HG03139 (cell line): Measurements from ENCODE around the gene ACTR3C.
"Not testable (repeated sequence)": the region's sequence is repeated elsewhere in the genome, so short reads cannot be mapped to it uniquely, and the experiment has no call there.

Experiments
- ATAC-seq: cut with Tn5 transposase; IDR thresholded peaks from one replicate; pipeline ENCODE4 v1.9.1; 2021; ENCODE audit not compliant: unreplicated experiment

ACTR3C gene

GRCh38 chr7:150314639-150315239, 8.6 kb downstream of the ACTR3C start:
- no peak for ATAC-seq

- ATAC-seq = no peak
Observed at GRCh38 chr7:150313870-150314269, 9.5 kb downstream of the ACTR3C start.

DNA sequence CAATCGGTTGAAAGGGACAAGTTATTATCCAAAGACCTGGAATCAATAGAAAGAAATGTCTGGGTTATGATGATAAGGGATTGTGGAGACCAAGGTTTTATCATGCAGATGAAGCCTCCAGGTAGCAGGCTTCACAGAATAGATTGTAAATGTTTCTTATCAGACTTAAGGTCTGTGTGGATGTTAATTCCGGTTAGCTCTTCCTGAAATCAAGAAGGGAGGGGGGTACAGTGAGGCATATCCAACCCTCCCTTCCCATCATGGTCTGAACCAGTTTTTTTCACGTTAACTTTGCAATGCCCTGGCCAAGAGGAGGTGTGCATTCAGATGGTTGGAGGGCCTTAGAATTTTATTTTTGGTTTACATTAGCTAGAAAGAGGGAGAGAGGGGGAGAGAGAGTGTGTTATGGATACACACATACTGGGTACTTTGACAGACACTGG, 10.0 kb downstream of the ACTR3C start:
- ATAC-seq = no peak

DNA sequence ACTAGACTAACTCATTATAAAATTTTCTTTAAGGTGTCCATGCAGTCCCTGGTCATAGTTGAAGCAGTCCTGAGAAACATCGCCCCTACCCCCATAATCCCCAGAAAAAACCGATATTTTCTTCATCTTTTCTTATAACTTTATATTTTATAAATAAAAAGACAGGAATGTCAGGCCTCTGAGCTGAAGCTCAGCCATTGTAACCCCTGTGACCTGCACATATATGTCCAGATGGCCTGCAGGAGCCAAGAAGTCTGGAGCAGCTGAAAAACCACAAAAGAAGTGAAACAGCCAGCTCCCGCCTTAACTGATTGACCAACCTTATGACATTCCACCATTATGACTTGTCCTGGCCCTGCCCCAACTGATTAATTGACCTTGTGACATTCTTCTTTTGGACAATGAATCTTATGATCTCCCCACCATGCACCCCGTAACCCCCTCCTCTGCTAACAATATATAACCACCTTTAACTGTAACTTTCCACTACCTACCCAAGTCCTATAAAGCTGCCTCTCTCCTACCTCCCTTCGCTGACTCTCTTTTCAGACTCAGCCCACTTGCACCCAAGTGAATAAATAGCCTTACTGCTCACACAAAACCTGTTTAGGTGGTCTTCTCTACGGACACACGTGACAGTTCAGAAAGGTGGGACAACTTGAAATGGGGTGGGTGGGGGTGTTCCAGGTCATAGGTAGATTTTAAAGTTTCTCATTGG, 10.5 kb downstream of the ACTR3C start:
- not testable (repeated sequence) for ATAC-seq

- ATAC-seq = no peak
Observed at GRCh38 chr7:150311711-150312110, 11.6 kb downstream of the ACTR3C start.

- no peak for ATAC-seq
Observed at GRCh38 chr7:150311146-150311545, 12.2 kb downstream of the ACTR3C start.

GRCh38 chr7:150308575-150308974, 14.8 kb downstream of the ACTR3C start:
- no peak for ATAC-seq

DNA sequence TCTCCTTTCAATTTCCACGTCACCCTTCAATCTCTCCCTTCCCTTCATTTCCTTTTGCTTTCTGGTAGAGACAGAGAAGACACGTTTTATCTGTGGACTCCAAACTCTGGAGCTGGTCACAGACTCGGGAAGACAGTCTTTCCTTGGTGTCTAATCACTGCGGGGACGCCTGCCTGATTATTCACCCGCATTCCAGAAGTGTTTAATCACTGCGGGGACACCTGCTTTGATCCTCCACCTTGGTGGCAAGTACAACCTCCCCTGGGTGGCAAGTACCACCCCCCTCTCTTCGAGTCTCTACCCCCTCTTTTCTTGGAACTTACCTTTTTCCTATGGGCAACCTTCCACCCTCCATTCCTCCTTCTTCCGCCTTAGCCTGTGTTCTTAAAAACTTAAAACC, 15.4 kb downstream of the ACTR3C start:
- no peak for ATAC-seq

- no peak for ATAC-seq
Observed at GRCh38 chr7:150307129-150307528, 16.2 kb downstream of the ACTR3C start.

GRCh38 chr7:150306377-150306776, 17.0 kb downstream of the ACTR3C start:
- not testable (repeated sequence) for ATAC-seq

GRCh38 chr7:150305903-150306284, 17.5 kb downstream of the ACTR3C start:
- not testable (repeated sequence) for ATAC-seq

DNA sequence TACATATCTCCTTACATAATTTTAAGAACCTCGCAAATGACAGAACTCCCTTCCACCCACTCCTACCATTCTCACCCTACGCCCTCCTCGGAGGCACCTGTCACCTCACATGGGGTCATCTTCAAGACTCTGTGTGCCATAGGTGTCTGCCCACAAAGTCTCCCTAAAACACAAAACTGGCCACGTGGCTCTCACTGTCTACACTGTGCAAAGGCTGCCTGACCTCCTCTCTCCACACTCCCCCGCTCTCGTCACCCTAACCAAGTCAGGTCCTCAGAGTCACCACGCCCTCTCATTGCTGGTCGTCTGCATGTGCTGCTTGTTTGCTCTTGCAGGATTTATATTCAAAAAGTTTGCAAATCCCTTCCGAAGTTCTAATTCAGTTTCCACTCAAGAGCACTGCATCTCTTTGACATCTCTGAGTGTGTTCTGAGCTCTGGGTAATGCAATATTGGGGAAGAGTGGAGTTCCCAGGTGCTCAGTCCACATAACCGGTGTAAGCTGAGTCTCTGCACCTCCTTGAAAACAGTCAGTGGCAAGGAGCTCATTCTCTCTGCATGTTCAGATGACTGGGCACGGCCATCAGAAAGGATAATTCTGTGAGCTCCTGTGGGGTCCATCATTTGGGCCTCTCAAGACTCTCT, 18.0 kb downstream of the ACTR3C start:
- not testable (repeated sequence) for ATAC-seq

GRCh38 chr7:150304499-150305258, 18.7 kb downstream of the ACTR3C start:
- not testable (repeated sequence) for ATAC-seq

DNA sequence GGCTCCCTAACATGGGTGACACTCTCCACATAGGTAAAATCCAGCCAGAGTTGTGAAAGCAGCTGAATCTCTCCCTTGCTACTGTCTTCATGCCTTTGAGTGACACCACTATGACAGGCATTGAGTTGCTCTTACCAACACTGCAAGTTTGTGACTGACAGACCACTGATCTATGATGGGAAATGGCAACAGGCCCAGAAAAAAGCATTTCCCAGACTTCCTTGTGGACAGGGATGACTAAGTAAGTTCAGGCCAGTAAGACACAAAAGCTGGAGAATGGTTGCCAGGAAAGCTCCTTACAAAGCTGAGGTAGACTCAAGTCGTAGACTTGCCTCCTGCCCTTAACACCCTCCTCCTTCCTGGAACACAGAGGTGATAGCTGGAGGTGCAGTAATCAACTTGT, 20.4 kb downstream of the ACTR3C start:
- not testable (repeated sequence) for ATAC-seq

DNA sequence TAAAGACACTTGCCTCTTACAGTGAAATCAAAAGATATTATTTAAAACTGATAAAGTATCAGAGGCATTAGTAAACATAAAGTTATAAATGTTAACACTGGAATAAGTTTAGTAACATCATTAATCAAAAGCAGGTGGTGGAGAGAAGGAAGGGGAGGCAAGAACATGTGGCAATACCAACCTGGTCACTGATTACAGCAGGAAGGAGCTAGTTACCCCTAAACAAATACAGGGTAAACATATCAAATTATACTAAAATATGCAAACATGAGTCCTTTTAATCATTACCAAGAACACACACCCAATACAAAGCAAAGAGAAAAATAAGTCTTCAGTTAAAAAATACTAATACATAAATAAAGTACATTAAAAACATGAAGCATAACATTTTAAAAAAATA, 25.4 kb downstream of the ACTR3C start:
- ATAC-seq = not testable (repeated sequence)

DNA sequence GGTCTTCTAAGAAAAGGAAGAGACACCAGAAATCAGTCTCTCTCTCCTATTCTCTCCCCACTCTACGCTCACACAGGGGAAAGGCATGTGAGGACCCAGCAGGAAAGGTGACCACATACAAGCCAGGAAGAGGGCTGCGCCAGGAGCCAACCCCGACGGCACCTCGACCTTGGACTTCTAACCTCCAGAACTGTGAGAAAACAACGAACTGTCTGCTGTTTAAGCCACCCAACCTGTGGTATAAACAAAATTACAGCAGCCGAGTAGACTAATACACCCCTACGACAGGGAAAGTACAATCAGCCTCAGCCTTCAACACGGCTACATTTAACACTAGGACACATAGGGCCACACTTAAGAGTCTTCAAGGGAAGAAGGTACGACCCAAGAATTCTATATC, 26.5 kb downstream of the ACTR3C start:
- ATAC-seq = not testable (repeated sequence)

DNA sequence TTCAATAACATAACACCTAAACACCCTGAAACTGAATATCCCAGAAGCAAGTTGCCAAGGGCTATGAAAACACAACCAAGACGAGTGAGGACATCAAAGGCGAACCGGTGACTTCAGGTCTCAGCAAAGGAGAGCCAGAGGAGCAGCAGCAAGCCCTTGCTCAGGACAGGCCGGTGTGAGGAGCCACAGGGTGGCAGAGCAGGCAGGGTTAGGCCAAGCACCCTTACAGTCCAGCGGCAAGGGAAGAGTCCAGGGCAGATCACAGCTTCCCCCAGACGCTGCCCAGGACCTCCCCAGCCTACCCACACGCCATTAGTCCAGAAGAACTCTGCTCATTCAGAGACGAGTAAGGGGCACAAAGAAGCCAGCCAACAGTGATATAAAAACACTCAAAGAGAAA, 27.7 kb downstream of the ACTR3C start:
- not testable (repeated sequence) for ATAC-seq

DNA sequence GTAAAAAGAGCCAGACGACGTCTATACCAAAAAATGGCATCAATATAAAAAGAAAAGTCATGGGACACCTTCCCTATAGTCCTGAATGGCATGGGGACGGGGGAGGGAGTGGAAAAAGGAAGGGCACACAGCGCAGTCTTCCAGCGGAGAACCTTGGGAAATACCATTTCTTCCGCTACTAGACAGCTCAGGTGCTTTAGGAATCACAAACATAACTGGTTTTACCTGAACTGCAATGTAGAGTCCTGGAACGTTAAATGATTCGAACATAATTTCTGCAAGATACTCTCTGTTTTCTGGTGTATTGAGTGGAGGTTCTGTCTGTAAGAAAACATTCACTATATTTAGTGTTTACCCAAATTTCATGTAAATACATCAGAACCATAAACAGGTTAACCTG, 28.3 kb downstream of the ACTR3C start:
- ATAC-seq = not testable (repeated sequence)

DNA sequence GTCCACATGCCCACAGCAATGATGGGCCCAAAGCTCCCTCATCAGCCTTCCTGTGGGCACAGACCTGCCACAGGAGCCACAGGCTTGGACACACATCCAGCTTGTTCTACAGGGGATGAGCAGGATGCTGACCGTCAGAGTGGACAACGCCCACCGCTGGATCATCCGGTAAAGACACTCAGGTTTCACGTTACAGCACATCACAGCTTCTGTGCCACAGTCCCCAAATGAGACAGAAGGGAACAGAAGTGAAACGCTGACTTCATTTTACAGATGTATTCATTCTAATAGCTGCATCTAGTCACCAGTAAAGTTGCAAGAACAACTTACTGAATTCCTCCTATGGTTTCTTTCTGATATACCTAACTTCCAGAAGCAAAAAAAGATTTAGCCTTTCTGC, 33.0 kb downstream of the ACTR3C start:
- ATAC-seq = not testable (repeated sequence)

GRCh38 chr7:150288816-150289215, 34.5 kb downstream of the ACTR3C start:
- ATAC-seq = not testable (repeated sequence)

GRCh38 chr7:150287815-150288214, 35.5 kb downstream of the ACTR3C start:
- not testable (repeated sequence) for ATAC-seq
